IgD-negative memory B cell (primary cell): Measurements from ENCODE around the gene CSGALNACT2. TPM values are rescaled to one million over a fixed set of nuclear protein-coding genes. Genes with fewer than 3 reads are reported as not detected.
"Not testable (repeated sequence)": the region's sequence is repeated elsewhere in the genome, so short reads cannot be mapped to it uniquely, and the experiment has no call there.

Source experiments
- H3K27ac Mint-ChIP-seq, 3 donors: one replicate each; pipeline ENCODE4 v1.8.0; 2020 to 2022; ENCODE audit warnings: mild to moderate bottlenecking in 3 of 3, mixed read lengths in 3 of 3, moderate library complexity in 1 of 3
- H3K27me3 Mint-ChIP-seq: one replicate; pipeline ENCODE4 v1.8.0; 2021; ENCODE audit warnings: mixed read lengths
- H3K36me3 Mint-ChIP-seq: one replicate; pipeline ENCODE4 v1.8.0; 2020; ENCODE audit warnings: mild to moderate bottlenecking, mixed read lengths
- H3K4me1 Mint-ChIP-seq, 3 donors: one replicate each; pipeline ENCODE4 v1.8.0; 2020 to 2022; ENCODE audit warnings: mixed read lengths in 3 of 3, mild to moderate bottlenecking in 1 of 3
- H3K4me3 Mint-ChIP-seq, 4 donors: one replicate each; pipeline ENCODE4 v1.8.0; 2020 to 2022; ENCODE audit warnings: mild to moderate bottlenecking in 4 of 4, mixed read lengths in 4 of 4, moderate library complexity in 3 of 4
- H3K9me3 Mint-ChIP-seq, 3 donors: one replicate each; pipeline ENCODE4 v1.8.0; 2020 to 2021; ENCODE audit warnings: mixed read lengths in 3 of 3, mild to moderate bottlenecking in 1 of 3
- polyA plus RNA-seq: library from polyadenylated mRNA; unstranded; fragments of 300-500 nt; fragmentation: Illumina TruSeq; gene quantifications from one replicate; pipeline ENCODE4 v1.2.3, GENCODE V29; 2021

Gene CSGALNACT2
- 12.2 TPM for polyA plus RNA-seq

GRCh38 chr10:43138021-43138756 is at the start of gene CSGALNACT2:
TSS of gene CSGALNACT2 (plus strand) at chr10:43138445. CDS start at chr10:43155150, 16,705 bp downstream.
- no peaks in the 10 kb centered on the region for H3K36me3 Mint-ChIP-seq
- peak within 1 kb of the TSS; percentile 93 to 100 (median 99) for H3K27ac Mint-ChIP-seq
- H3K4me3 Mint-ChIP-seq, result peak within 1 kb of the TSS; percentile 93 to 100 (median 98)
- H3K27me3 Mint-ChIP-seq, result no peaks in the 10 kb centered on the region
- peaks cover 0 to 2% (median 0%) of the 10 kb centered on the region in 3 donors for H3K9me3 Mint-ChIP-seq
- H3K4me1 Mint-ChIP-seq, result peaks cover 35 to 51% (median 43%) of the 10 kb centered on the region in 3 donors

DNA sequence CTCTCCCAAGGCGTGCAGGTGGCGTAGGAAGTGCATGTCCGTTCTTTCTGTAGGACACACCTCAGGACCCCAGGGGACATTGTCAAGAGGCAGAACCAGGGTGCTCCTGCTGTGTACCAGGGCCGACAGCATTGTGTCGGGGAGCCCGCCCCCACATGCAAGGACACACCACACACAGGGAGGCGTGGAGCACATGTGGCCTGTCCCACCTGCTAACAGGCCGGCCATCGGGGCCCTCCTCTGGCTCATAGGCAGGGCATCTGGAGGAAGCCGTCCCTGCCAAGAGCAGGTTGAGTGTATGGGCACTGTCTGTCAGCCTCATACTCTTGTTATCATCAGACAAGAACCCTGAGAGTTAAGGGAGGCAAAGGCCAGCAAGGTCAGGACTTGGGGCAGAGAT is 48.7 kb upstream of the CSGALNACT2 start:
- Mint-ChIP-seq H3K36me3 (peaks cover 3% of the 10 kb centered on the region), H3K27ac (no peak overlapping the region)

DNA sequence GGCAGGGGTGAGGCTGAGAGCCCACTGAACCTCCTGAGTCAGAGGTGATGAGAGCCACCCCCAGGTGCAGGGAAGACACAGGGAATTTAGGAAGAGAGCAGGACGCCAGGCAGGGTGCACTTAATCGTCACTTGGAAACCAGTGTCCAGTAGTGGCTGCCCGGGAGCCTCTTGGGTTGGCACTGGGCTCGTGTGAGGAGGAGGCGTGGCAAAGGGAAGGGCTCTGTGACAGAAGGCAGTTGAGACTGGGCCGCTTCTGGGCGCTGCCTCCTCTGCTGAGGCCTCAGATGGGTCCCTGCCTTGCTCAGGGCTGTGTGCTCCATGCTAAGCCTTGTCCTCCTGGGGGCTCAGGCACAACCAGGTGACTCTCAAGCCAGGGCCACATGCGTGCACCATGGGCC is 48.1 kb upstream of the CSGALNACT2 start:
- Mint-ChIP-seq H3K36me3 (peaks cover 3% of the 10 kb centered on the region), H3K27ac (no peak overlapping the region), H3K4me1 (peaks cover 0 to 4% (median 3%) of the 10 kb centered on the region in 3 donors), H3K27me3 (peaks cover 10% of the 10 kb centered on the region), H3K4me3 (no peak overlapping the region), H3K9me3 (no peaks in the 10 kb centered on the region)

More for the DNA sequence above, 48.7 kb upstream of the CSGALNACT2 start:
- peak overlapping the region in 1 of 4 donors; percentile 52 for H3K4me3 Mint-ChIP-seq
- H3K9me3 Mint-ChIP-seq, result no peaks in the 10 kb centered on the region
- H3K27me3 Mint-ChIP-seq, result peaks cover 10% of the 10 kb centered on the region
- peaks cover 0 to 3% (median 3%) of the 10 kb centered on the region in 3 donors for H3K4me1 Mint-ChIP-seq

- Mint-ChIP-seq H3K27ac (no peak overlapping the region), H3K9me3 (no peaks in the 10 kb centered on the region), H3K36me3 (peaks cover 3% of the 10 kb centered on the region), H3K27me3 (peaks cover 10% of the 10 kb centered on the region), H3K4me1 (peaks cover 0 to 4% (median 3%) of the 10 kb centered on the region in 3 donors), H3K4me3 (no peak overlapping the region)
Measured at GRCh38 chr10:43090664-43091063, 47.6 kb upstream of the CSGALNACT2 start.

DNA sequence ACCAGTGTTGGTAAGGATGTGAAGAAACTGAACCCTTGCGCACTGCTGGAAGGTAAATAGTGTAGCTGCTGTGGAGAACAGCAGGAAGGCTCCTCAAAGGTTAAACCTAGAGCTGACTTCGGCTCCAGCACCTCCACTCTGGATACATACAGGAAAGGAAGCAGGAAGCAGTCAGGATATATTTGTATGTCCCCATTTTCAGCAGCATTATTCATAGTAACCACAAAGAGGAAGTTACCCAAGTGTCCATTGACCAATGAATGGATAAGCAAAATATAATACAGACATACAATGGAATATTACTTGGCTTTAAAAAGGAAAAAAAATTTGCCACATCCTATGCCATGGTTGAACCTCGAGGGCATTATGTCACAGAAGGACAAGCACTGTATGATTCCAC is 46.4 kb upstream of the CSGALNACT2 start:
- Mint-ChIP-seq H3K9me3 (no peaks in the 10 kb centered on the region), H3K4me3 (no peak overlapping the region), H3K36me3 (peaks cover 3% of the 10 kb centered on the region), H3K27me3 (peaks cover 12% of the 10 kb centered on the region), H3K27ac (no peak overlapping the region), H3K4me1 (peaks cover 0 to 4% (median 3%) of the 10 kb centered on the region in 3 donors)

DNA sequence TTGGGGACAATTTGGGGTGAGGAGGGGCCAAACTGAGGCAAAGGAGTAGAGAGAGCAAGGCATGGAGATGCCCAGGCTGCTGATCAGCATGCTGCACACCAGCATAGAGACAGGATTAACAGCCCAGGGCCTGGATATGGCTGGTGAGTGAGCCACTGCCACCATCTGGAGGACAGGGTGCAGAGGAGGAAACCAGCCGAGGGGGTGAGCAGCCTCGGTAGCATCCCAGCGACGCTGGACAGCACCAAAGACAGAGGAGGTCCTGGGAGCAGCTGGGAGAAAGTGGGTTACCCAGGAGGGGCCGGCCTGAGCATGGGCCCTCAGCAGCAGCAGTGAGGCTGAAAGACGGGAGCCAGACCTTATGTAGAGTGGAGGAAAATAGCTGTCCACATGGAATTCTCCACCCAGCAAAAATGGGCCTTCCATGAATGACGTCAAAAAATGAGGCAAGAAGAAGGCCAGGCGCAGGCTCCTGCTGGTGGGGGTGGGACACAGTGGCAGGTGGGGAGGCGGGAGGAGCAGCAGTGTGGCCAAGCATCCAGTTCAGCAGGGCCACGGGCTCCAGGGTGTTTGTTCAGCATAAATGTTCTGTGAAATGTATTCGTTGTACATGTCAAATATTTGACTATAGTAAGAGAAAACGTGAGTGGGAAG is 44.7 kb upstream of the CSGALNACT2 start:
- no peak overlapping the region for H3K4me3 Mint-ChIP-seq
- H3K27me3 Mint-ChIP-seq, result peaks cover 12% of the 10 kb centered on the region
- peaks cover 0 to 4% (median 3%) of the 10 kb centered on the region in 3 donors for H3K4me1 Mint-ChIP-seq
- no peaks in the 10 kb centered on the region for H3K9me3 Mint-ChIP-seq
- H3K36me3 Mint-ChIP-seq, result peaks cover 3% of the 10 kb centered on the region
- no peak overlapping the region for H3K27ac Mint-ChIP-seq

- peaks cover 3% of the 10 kb centered on the region for H3K36me3 Mint-ChIP-seq
- H3K4me3 Mint-ChIP-seq, result no peak overlapping the region
- H3K27me3 Mint-ChIP-seq, result peaks cover 12% of the 10 kb centered on the region
- no peaks in the 10 kb centered on the region for H3K9me3 Mint-ChIP-seq
- H3K27ac Mint-ChIP-seq, result no peak overlapping the region
- H3K4me1 Mint-ChIP-seq, result peaks cover 0 to 4% (median 3%) of the 10 kb centered on the region in 3 donors
Measured at GRCh38 chr10:43094085-43094484, 44.2 kb upstream of the CSGALNACT2 start.

DNA sequence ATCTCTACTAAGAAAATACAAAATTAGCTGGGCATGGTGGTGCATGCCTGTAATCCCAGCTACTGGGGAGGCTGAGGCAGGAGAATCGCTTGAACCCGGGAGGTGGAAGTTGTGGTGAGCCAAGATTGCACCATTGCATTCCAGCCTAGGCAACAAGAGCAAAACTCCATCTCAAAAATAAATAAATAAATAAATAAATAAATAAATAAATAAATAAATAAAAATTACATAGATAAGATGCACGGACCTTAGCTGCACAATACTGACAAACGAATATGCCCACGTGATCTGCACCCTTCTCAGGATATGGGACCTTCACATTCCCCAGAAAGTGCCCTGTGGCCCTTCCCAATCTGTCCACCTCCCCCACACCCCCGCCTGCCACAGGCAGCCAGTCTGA is 38.9 kb upstream of the CSGALNACT2 start:
- H3K4me1 Mint-ChIP-seq, H3K9me3 Mint-ChIP-seq, H3K36me3 Mint-ChIP-seq: not testable (repeated sequence)
- H3K27ac Mint-ChIP-seq, result peak overlapping the region in 1 of 3 donors; percentile 32
- peak overlapping the region in 1 of 4 donors; percentile 58 for H3K4me3 Mint-ChIP-seq
- peaks cover 16% of the 10 kb centered on the region for H3K27me3 Mint-ChIP-seq

- H3K27ac Mint-ChIP-seq, result no peak overlapping the region
- no peaks in the 10 kb centered on the region for H3K9me3 Mint-ChIP-seq
Measured at GRCh38 chr10:43099928-43100327, 38.3 kb upstream of the CSGALNACT2 start.

GRCh38 chr10:43100366-43100765 is 37.9 kb upstream of the CSGALNACT2 start:
- Mint-ChIP-seq H3K36me3 (peaks cover 2% of the 10 kb centered on the region), H3K9me3 (no peaks in the 10 kb centered on the region), H3K27me3 (peaks cover 19% of the 10 kb centered on the region), H3K4me3 (no peak overlapping the region), H3K27ac (no peak overlapping the region), H3K4me1 (peaks cover 0 to 6% (median 1%) of the 10 kb centered on the region in 3 donors)

More at GRCh38 chr10:43099928-43100327, 38.3 kb upstream of the CSGALNACT2 start:
- Mint-ChIP-seq H3K4me1 (peaks cover 0 to 6% (median 1%) of the 10 kb centered on the region in 3 donors), H3K27me3 (peaks cover 16% of the 10 kb centered on the region), H3K36me3 (peaks cover 2% of the 10 kb centered on the region), H3K4me3 (no peak overlapping the region)

- Mint-ChIP-seq H3K9me3 (no peaks in the 10 kb centered on the region), H3K4me1 (peaks cover 7 to 14% (median 8%) of the 10 kb centered on the region in 3 donors), H3K4me3 (peak overlapping the region in 1 of 4 donors; percentile 66), H3K27ac (peak overlapping the region in 1 of 3 donors; percentile 10), H3K36me3 (peaks cover 2% of the 10 kb centered on the region), H3K27me3 (peaks cover 18% of the 10 kb centered on the region)
Measured at GRCh38 chr10:43102063-43102828, 36.0 kb upstream of the CSGALNACT2 start.

- Mint-ChIP-seq H3K4me1 (peaks cover 7 to 21% (median 9%) of the 10 kb centered on the region in 3 donors), H3K27me3 (peaks cover 18% of the 10 kb centered on the region), H3K36me3 (no peaks in the 10 kb centered on the region), H3K4me3 (peak overlapping the region; percentile 76 to 95 (median 82)), H3K27ac (peak overlapping the region in 2 of 3 donors; percentile 39 to 76), H3K9me3 (no peaks in the 10 kb centered on the region)
Measured at GRCh38 chr10:43105102-43105955, 32.9 kb upstream of the CSGALNACT2 start.

GRCh38 chr10:43105956-43106229 is 32.4 kb upstream of the CSGALNACT2 start:
- Mint-ChIP-seq H3K9me3 (no peaks in the 10 kb centered on the region), H3K27ac (peak overlapping the region in 2 of 3 donors; percentile 31 to 39), H3K4me1 (peaks cover 7 to 21% (median 9%) of the 10 kb centered on the region in 3 donors), H3K36me3 (no peaks in the 10 kb centered on the region), H3K4me3 (peak overlapping the region; percentile 44 to 78 (median 74)), H3K27me3 (peaks cover 18% of the 10 kb centered on the region)
